Measurements from ENCODE around the gene FUT8. TPM values are rescaled to one million over a fixed set of nuclear protein-coding genes. Genes with fewer than 3 reads are reported as not detected.

Gene FUT8
- total RNA-seq, 6 experiments from 2014 or later, result 59.5 to 70.4 (median 63.8) TPM

- Mint-ChIP-seq H3K36me3 (ENCODE audit: low read depth) (peaks cover 7% of the 10 kb centered on the region; the same call in 1 of the 2 replicates), H3K27ac (no peak overlapping the region), H3K4me3 (no peak overlapping the region), H3K9me3 (no peaks in the 10 kb centered on the region), H3K27me3 (ENCODE audit: insufficient read depth) (no peaks in the 10 kb centered on the region), H3K4me1 (ENCODE audit: low read depth) (no peaks in the 10 kb centered on the region)
- no peak for DNase-seq
- TF ChIP-seq, protein P1, sequence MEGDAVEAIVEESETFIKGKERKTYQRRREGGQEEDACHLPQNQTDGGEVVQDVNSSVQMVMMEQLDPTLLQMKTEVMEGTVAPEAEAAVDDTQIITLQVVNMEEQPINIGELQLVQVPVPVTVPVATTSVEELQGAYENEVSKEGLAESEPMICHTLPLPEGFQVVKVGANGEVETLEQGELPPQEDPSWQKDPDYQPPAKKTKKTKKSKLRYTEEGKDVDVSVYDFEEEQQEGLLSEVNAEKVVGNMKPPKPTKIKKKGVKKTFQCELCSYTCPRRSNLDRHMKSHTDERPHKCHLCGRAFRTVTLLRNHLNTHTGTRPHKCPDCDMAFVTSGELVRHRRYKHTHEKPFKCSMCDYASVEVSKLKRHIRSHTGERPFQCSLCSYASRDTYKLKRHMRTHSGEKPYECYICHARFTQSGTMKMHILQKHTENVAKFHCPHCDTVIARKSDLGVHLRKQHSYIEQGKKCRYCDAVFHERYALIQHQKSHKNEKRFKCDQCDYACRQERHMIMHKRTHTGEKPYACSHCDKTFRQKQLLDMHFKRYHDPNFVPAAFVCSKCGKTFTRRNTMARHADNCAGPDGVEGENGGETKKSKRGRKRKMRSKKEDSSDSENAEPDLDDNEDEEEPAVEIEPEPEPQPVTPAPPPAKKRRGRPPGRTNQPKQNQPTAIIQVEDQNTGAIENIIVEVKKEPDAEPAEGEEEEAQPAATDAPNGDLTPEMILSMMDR (IDR thresholded peaks at IDR 0.05), result no peak
Measured at GRCh38 chr14:65738339-65738738, 325.8 kb downstream of the FUT8 start.

- DNase-seq, result no peak
- H3K36me3 Mint-ChIP-seq (ENCODE audit: low read depth), result peaks cover 11% of the 10 kb centered on the region; the same call in 1 of the 2 replicates
- H3K9me3 Mint-ChIP-seq, result no peaks in the 10 kb centered on the region
Measured at GRCh38 chr14:65745396-65746190, 333.1 kb downstream of the FUT8 start.

DNA sequence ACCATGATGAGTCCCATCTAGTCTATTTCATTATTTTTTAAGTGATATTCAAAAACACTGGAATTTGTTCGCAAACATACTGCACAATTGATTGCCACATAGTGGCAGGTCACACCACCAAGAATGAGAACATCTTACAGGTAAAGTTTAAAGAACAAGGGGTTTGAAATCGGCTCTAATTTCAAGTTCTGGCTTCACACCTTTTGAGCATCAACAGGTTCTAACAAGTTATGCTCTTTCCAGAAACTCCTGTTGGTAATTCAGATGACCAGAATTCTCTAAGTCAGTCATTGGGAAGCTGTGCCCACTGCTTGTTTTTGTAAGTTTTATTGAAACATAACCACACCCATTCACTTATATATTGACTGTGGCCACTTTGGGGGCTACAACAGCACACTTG lies 336.3 kb downstream of the FUT8 start:
- Mint-ChIP-seq H3K27me3 (ENCODE audit: insufficient read depth) (peaks cover 3% of the 10 kb centered on the region; the same call in 1 of the 2 replicates), H3K9me3 (no peaks in the 10 kb centered on the region), H3K4me3 (no peak overlapping the region), H3K27ac (no peak overlapping the region), H3K36me3 (ENCODE audit: low read depth) (peaks cover 4% of the 10 kb centered on the region; the same call in 1 of the 2 replicates), H3K4me1 (ENCODE audit: low read depth) (no peaks in the 10 kb centered on the region)
- TF ChIP-seq, protein P1 (IDR thresholded peaks at IDR 0.05), result no peak
- DNase-seq, result no peak

More at GRCh38 chr14:65745396-65746190, 333.1 kb downstream of the FUT8 start:
- H3K27me3 Mint-ChIP-seq (ENCODE audit: insufficient read depth), result no peaks in the 10 kb centered on the region
- H3K27ac Mint-ChIP-seq, result no peak overlapping the region
- TF ChIP-seq, protein P1 (IDR thresholded peaks at IDR 0.05), result no peak
- H3K4me3 Mint-ChIP-seq, result no peak overlapping the region
- H3K4me1 Mint-ChIP-seq (ENCODE audit: low read depth), result no peaks in the 10 kb centered on the region

DNA sequence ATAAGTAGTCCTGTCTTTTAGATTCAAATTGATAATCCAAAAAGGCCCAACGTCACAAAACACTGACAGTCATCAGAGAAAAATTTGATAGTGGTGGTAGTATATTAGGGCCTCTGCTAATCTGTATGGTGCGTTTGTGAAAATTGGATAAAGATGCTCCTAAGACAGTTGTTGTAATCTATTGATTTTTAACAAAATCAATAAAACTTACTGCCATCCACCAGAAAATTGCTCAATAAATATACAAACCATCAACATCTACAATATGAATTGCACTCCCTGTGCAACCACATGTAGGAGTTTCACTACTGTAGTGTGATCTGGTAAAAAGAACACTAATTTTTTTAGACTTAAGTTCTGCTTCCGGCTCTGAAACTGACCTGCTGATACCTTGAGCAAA lies 336.8 kb downstream of the FUT8 start:
- TF ChIP-seq, protein P1 (IDR thresholded peaks at IDR 0.05), result no peak
- no peak overlapping the region for H3K4me3 Mint-ChIP-seq
- no peak for DNase-seq
- H3K4me1 Mint-ChIP-seq (ENCODE audit: low read depth), result no peaks in the 10 kb centered on the region
- H3K9me3 Mint-ChIP-seq, result no peaks in the 10 kb centered on the region
- peaks cover 4% of the 10 kb centered on the region; the same call in 1 of the 2 replicates for H3K36me3 Mint-ChIP-seq (ENCODE audit: low read depth)
- H3K27me3 Mint-ChIP-seq (ENCODE audit: insufficient read depth), result peaks cover 3% of the 10 kb centered on the region; the same call in 1 of the 2 replicates
- H3K27ac Mint-ChIP-seq, result no peak overlapping the region

- Mint-ChIP-seq H3K27ac (no peak overlapping the region), H3K36me3 (ENCODE audit: low read depth) (peaks cover 4% of the 10 kb centered on the region; the same call in 1 of the 2 replicates), H3K27me3 (ENCODE audit: insufficient read depth) (peaks cover 3% of the 10 kb centered on the region; the same call in 1 of the 2 replicates), H3K4me3 (no peak overlapping the region), H3K4me1 (ENCODE audit: low read depth) (no peaks in the 10 kb centered on the region), H3K9me3 (no peaks in the 10 kb centered on the region)
- no peak for DNase-seq
- TF ChIP-seq, protein P1 (IDR thresholded peaks at IDR 0.05), result no peak
Measured at GRCh38 chr14:65750906-65751305, 338.4 kb downstream of the FUT8 start.

Data from HFFc6 (cell line).